GM19395 (cell line): Measurements from ENCODE around the gene HOXA6.

Source experiments
- ATAC-seq: cut with Tn5 transposase; IDR thresholded peaks from one replicate; pipeline ENCODE4 v1.9.1; 2021; ENCODE audit warnings: mild to moderate bottlenecking, moderate library complexity; ENCODE audit not compliant: unreplicated experiment

Gene HOXA6

DNA sequence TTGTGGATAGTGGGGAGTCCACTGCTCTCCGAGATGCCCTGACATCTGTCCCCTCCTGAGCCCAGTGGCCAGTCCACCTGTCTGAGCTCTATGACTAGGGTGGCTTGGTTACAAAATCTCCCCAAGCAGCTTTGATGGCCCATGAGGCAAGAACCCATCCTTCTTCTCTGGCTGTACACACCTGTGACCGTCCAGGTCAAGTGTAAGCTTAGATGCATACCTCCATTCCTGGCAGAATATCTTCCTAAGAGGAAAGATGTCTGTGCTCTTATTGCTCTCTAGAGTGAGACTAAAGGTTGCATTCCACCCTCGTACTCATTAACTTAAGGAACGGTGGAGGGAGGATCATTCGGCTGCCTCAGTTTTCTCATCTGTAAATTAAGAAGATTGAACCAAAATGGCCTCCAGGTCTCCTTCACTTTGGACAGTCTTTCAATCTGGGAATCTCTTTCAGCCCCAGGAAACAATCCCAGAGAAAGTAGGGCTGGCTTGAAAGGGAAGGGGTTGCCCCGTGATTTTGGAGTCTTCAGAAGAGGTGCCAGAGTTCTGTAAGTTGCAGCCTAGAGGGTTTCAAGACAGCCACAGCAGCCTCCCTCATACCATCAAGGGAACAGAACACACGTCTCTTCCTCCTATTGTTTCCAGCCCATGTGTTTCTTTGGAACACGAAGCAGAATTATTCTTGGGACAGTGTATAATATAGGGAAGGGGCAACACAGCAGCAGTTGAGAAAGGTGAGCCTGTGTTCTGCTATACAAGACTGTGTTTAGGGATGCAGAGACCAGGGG is 22.5 kb downstream of the HOXA6 start:
- no peak for ATAC-seq

GRCh38 chr7:27124096-27124901 is 23.3 kb downstream of the HOXA6 start:
- no peak for ATAC-seq

DNA sequence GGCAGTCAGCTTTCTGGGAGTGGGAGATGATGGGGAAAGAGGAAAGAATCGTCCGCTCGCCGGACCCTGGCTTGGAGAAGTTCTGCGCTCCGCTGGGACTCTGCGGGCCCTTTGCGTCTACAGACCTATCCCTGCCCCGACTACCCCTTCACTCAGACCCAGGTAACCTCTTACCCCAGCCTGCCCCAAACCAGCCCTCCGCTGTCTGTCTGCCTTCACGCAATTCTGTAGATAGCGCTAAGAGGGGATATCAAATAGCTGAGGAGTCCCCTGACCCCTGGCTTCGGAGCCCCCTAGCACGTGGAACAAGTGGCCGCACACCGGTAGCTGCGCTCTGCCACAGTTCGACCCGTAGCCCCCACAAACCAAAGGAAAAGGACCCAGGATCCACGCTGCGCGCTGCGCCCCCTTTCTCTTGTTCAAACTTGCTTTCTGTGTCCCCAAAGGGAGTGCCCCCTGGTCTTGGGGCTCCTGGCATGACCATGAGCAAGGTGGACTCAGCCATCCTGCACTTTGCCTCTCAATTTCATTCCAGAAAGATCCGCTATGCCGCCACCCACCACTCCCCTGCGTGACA is 24.0 kb downstream of the HOXA6 start:
- ATAC-seq, result no peak

- ATAC-seq, result no peak
These were observed 24.5 kb downstream of the HOXA6 start for GRCh38 chr7:27123007-27123476.

DNA sequence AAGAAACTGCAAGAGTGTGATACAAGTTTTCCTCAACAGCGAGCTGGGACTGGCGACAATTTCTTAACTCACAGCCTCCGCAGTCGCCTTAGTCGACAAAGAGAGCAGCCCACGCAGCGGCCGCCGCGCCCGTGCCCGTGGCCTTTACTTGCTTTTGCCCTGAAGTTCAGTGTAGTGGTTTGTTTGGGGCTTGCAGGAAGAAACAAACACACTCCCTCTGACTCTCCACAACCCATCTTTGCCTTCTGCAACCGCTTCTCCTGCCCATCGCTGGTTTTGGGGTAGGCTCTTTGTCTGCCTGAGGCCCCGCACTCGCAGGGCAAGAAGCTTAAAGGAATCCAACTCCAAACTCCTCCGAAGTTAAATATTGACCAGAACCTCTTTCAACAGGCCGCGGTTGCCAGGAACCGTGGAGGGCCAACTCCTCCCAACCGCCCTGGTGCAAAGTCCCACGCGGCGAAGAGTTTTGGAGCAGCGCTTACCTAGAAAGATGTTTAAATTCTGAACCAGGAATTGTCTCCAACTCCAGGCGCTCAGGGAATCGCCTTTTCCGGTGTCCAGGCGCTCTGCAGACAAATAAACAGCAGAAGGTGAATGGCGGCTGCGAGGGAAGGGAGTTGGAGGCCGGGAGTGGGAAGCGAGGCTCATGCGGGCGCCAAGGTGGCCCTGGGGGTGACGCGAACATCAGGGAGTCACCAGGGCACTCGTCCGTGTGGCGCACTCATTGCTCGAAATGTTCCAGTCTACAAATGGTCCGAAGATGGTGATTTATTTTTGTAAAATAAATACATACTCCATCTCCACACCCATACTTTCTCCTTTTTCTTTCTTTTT is 25.3 kb downstream of the HOXA6 start:
- no peak for ATAC-seq

DNA sequence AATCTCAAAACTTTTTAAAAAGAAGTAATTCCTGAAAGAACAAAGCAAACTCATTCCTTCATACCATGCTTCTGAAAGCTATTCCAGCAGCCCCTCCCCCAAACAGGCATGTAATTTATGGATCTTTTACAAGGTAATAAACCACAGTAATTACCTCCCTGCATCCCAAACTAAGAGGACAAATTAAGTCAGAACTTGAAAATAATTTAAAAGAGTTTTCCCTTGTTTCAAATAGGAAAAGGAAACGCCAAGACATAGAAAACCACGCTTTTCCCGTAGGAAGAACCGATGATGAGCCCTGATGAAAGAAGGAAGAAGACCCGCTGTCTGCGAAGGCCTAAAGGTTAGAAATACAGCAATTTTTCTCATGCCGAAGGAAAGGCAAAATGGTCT is 25.9 kb downstream of the HOXA6 start:
- no peak for ATAC-seq

GRCh38 chr7:27119412-27119911 is 28.1 kb downstream of the HOXA6 start:
- ATAC-seq, result no peak

DNA sequence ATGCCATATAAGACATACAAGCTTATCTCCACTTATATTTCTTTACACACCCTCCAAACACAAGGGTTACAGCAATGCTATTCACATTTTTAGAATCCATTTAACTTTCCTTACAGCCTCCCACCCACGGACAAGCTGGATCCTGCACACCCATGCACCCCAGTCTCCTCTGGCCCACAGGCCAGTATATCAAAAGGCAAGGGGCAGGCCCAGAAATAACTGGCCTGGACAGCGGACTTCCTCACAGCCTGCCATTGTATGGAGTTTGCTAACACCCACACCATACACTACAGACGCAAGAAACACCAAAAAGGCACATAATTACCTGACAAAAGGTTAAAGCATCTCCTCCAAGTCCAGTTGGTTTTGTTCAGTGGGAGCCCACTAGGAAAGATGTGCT is 29.0 kb downstream of the HOXA6 start:
- ATAC-seq, result no peak

GRCh38 chr7:27117887-27118491 is 29.6 kb downstream of the HOXA6 start:
- ATAC-seq, result no peak

DNA sequence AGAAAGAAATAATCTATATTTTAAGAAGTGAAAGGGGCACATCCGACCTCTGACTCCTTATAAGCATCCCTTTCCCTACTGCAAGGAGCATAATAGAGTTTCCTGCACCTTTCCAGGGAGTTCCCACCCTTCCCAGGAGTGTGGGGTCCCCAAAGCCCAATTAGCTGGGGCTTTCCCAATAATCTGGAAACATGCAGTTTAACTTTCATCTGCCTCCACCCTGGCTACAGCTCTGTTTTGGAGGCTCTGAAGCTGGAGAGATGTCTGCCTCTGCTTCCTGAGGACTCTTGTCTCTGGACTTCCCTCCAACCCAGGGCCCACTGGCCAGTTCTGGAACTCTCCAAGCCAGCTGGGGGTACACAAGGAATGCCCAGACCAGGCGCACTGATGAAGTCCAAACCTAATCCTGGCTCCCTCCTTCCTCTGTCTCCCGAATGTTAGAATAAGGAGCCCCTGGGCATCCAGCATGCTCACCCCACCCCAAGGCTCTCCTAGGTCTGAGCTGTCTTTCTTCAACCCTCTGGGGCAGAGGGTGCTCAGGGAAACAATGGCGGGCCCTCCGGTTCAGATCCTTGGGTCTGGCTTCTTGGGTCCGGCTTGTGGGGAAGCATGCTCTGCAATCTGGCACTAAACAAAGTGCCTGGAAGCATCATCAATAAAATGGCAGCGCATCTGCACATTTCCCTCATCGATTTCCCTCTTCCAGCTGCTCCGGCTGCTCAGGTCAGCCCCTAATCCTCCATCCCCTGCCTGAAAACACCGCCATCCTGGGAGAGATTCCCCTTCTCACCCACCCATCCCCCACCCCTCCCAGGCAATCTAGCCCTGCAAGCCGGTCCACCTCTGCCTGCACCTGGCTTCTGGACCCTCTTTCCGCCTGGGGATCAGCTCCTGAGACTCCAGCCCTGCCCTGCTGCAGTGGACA is 30.4 kb downstream of the HOXA6 start:
- no peak for ATAC-seq

- no peak for ATAC-seq
These were observed 31.3 kb downstream of the HOXA6 start for GRCh38 chr7:27116031-27116961.

- ATAC-seq, result no peak
These were observed 32.1 kb downstream of the HOXA6 start for GRCh38 chr7:27115221-27116026.

DNA sequence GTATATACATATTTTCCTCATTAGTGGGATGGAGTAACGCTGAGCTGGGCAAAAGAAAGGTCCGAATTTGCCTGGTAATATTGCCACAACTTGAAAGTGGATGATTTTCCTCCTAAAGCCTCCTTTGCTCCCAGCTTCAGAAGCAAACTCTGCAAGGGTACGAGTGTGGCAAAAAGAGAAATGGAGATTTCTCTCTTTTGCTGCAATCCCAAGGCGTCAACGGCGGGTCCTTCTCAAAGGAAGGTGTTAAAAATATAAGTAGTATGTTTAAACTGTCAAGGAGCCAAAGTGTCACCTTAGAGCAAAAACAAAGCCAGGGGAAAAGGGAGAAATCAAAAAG is 32.7 kb downstream of the HOXA6 start:
- no peak for ATAC-seq

DNA sequence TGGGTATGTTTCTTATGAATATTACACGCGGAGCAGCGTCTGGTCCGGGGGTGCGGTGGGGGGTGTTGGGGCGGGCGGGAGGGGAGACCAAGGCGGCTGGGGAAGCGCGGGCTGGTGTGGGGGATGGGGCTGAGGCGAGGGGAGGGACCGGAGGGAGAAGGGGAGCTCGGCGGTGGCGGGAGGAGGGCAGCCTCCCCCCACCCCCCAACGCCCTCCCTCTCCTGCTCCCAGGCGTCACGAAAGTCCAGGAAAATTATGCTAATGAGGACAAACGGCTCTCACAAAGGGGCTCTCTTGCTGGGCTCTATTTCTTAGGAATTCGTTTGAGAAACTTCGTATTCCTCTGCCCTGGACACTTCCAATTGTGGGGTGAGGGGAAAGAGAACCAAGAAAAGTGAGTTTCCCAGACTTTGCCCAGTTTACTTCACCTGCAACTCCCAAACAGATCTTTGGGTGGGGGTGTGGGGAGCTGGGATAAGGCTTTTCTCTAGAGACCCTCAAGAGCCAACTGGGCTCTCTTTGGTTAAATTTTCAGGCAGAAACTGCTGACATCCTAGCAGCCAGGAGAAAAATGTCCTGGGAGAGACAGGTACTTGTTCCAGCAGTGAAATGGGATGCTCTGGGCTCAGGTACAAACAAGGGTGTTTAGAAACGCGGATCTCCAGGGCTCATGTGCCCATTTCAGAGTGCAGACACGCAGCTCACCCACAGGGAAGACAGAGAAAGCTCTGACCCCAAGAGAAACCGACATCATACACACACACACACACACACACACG is 33.4 kb downstream of the HOXA6 start:
- no peak for ATAC-seq

GRCh38 chr7:27112955-27113949 is 34.3 kb downstream of the HOXA6 start:
- no peak for ATAC-seq
